Rectal smooth muscle tissue (tissue), 1 donor: ENCODE data around the gene TIGD7.
"Not testable (repeated sequence)": the region's sequence is repeated elsewhere in the genome, so short reads cannot be mapped to it uniquely, and the experiment has no call there.

Source experiments
- H3K27ac ChIP-seq: one replicate; pipeline ENCODE4 v1.7.0; 2013; ENCODE audit warnings: low read depth, low read length, inconsistent platforms
- H3K27me3 ChIP-seq: one replicate; pipeline ENCODE4 v1.7.0; 2013; ENCODE audit warnings: low read length; ENCODE audit not compliant: control insufficient read depth, insufficient read depth
- H3K36me3 ChIP-seq: one replicate; pipeline ENCODE4 v1.7.0; 2013; ENCODE audit warnings: low read length; ENCODE audit not compliant: control insufficient read depth, insufficient read depth
- H3K4me1 ChIP-seq: one replicate; pipeline ENCODE4 v1.7.0; 2013; ENCODE audit warnings: low read length; ENCODE audit not compliant: control insufficient read depth, insufficient read depth
- H3K4me3 ChIP-seq: one replicate; pipeline ENCODE4 v1.7.0; 2013; ENCODE audit warnings: low read length
- H3K9ac ChIP-seq: one replicate; pipeline ENCODE4 v1.7.0; 2013; ENCODE audit warnings: low read length

The TIGD7 gene

GRCh38 chr16:3276679-3277078 is 28.6 kb downstream of the TIGD7 start:
- Histone ChIP-seq H3K36me3 (no peaks in the 10 kb centered on the region), H3K27ac (no peak overlapping the region), H3K4me1 (no peaks in the 10 kb centered on the region)

GRCh38 chr16:3274947-3275346 is 30.3 kb downstream of the TIGD7 start:
- H3K9ac ChIP-seq: no peak overlapping the region
- H3K4me1 ChIP-seq: no peaks in the 10 kb centered on the region
- no peak overlapping the region for H3K4me3 ChIP-seq
- H3K27ac ChIP-seq: no peak overlapping the region
- H3K36me3 ChIP-seq: no peaks in the 10 kb centered on the region
- H3K27me3 ChIP-seq: no peaks in the 10 kb centered on the region

More at GRCh38 chr16:3276679-3277078, 28.6 kb downstream of the TIGD7 start:
- Histone ChIP-seq H3K4me3 (no peak overlapping the region), H3K27me3 (no peaks in the 10 kb centered on the region), H3K9ac (no peak overlapping the region)

- Histone ChIP-seq H3K36me3 (no peaks in the 10 kb centered on the region), H3K27me3 (no peaks in the 10 kb centered on the region), H3K4me3 (no peak overlapping the region), H3K27ac (no peak overlapping the region), H3K4me1 (no peaks in the 10 kb centered on the region), H3K9ac (no peak overlapping the region)
These were observed 30.7 kb downstream of the TIGD7 start for GRCh38 chr16:3274490-3274889.

GRCh38 chr16:3271281-3271680 is 33.9 kb downstream of the TIGD7 start:
- H3K27ac ChIP-seq, H3K4me3 ChIP-seq, H3K4me1 ChIP-seq, H3K27me3 ChIP-seq, H3K36me3 ChIP-seq, H3K9ac ChIP-seq: not testable (repeated sequence)

GRCh38 chr16:3270718-3271117 is 34.5 kb downstream of the TIGD7 start:
- H3K36me3 ChIP-seq, H3K27ac ChIP-seq, H3K4me3 ChIP-seq, H3K9ac ChIP-seq, H3K27me3 ChIP-seq, H3K4me1 ChIP-seq: not testable (repeated sequence)

GRCh38 chr16:3268294-3268693 is 36.9 kb downstream of the TIGD7 start:
- Histone ChIP-seq H3K27me3 (no peaks in the 10 kb centered on the region), H3K4me1 (peaks cover 3% of the 10 kb centered on the region), H3K4me3 (no peak overlapping the region), H3K27ac (no peak overlapping the region), H3K9ac (no peak overlapping the region), H3K36me3 (peaks cover 3% of the 10 kb centered on the region)

- H3K4me3 ChIP-seq: no peak overlapping the region
- no peak overlapping the region for H3K27ac ChIP-seq
- H3K36me3 ChIP-seq: peaks cover 3% of the 10 kb centered on the region
- H3K27me3 ChIP-seq: no peaks in the 10 kb centered on the region
- H3K9ac ChIP-seq: no peak overlapping the region
- H3K4me1 ChIP-seq: peaks cover 3% of the 10 kb centered on the region
These were observed 38.2 kb downstream of the TIGD7 start for GRCh38 chr16:3266873-3267537.

- Histone ChIP-seq H3K4me1 (peaks cover 3% of the 10 kb centered on the region), H3K9ac (peak overlapping the region; percentile 85), H3K27me3 (no peaks in the 10 kb centered on the region), H3K36me3 (peaks cover 3% of the 10 kb centered on the region), H3K4me3 (peak overlapping the region; percentile 86), H3K27ac (peak overlapping the region; percentile 97)
These were observed 40.8 kb downstream of the TIGD7 start for GRCh38 chr16:3264137-3265036.

GRCh38 chr16:3262517-3262916 is 42.7 kb downstream of the TIGD7 start:
- peaks cover 3% of the 10 kb centered on the region for H3K4me1 ChIP-seq
- no peaks in the 10 kb centered on the region for H3K36me3 ChIP-seq
- no peak overlapping the region for H3K4me3 ChIP-seq
- H3K27ac ChIP-seq: no peak overlapping the region
- H3K9ac ChIP-seq: no peak overlapping the region
- H3K27me3 ChIP-seq: no peaks in the 10 kb centered on the region

- H3K4me1 ChIP-seq: peaks cover under 1% of the 10 kb centered on the region
- H3K36me3 ChIP-seq: no peaks in the 10 kb centered on the region
- H3K4me3 ChIP-seq: no peak overlapping the region
- H3K27ac ChIP-seq: no peak overlapping the region
- H3K9ac ChIP-seq: no peak overlapping the region
- no peaks in the 10 kb centered on the region for H3K27me3 ChIP-seq
These were observed 45.4 kb downstream of the TIGD7 start for GRCh38 chr16:3259836-3260235.

- Histone ChIP-seq H3K36me3 (no peaks in the 10 kb centered on the region), H3K27ac (no peak overlapping the region), H3K4me1 (no peaks in the 10 kb centered on the region), H3K9ac (no peak overlapping the region), H3K4me3 (no peak overlapping the region), H3K27me3 (no peaks in the 10 kb centered on the region)
These were observed 48.3 kb downstream of the TIGD7 start for GRCh38 chr16:3256866-3257465.

GRCh38 chr16:3256146-3256865 is 48.9 kb downstream of the TIGD7 start, which contains the start of gene MEFV:
MEFV (minus strand) TSS chr16:3256633; CDS start chr16:3256587, 46 bp downstream.
- H3K4me1 ChIP-seq: no peaks in the 10 kb centered on the region
- H3K27me3 ChIP-seq: no peaks in the 10 kb centered on the region
- no peak within 1 kb of the TSS for H3K9ac ChIP-seq
- H3K4me3 ChIP-seq: no peak within 1 kb of the TSS
- H3K36me3 ChIP-seq: no peaks in the 10 kb centered on the region
- H3K27ac ChIP-seq: no peak within 1 kb of the TSS
